ENCODE data around the gene DHDDS.
A peak's percentile ranks its signal among the peaks of the same experiment; 100 is the strongest.
"Not testable (repeated sequence)": the region's sequence is repeated elsewhere in the genome, so short reads cannot be mapped to it uniquely, and the experiment has no call there.

Gene DHDDS

GRCh38 chr1:26431979-26432695 lies at the start of gene DHDDS:
DHDDS (plus strand) TSS chr1:26432321; CDS start chr1:26432946, 625 bp downstream.
- peak; percentile 97 to 99 for DNase-seq

GRCh38 chr1:26384076-26384475 lies 48.0 kb upstream of the DHDDS start:
- DNase-seq = peak in 1 of 2 donors; percentile 38

GRCh38 chr1:26385063-26385462 lies 47.1 kb upstream of the DHDDS start:
- not testable (repeated sequence) for DNase-seq

- no peak for DNase-seq
Measured at GRCh38 chr1:26387447-26387846, 44.7 kb upstream of the DHDDS start.

- no peak for DNase-seq
Measured at GRCh38 chr1:26388791-26389445, 43.2 kb upstream of the DHDDS start.

- no peak for DNase-seq
Measured at GRCh38 chr1:26389604-26390247, 42.4 kb upstream of the DHDDS start.

- peak; percentile 39 to 73 for DNase-seq
Measured at GRCh38 chr1:26391450-26391849, 40.7 kb upstream of the DHDDS start.

- no peak for DNase-seq
Measured at GRCh38 chr1:26395754-26396153, 36.4 kb upstream of the DHDDS start.

GRCh38 chr1:26399034-26399433 lies 33.1 kb upstream of the DHDDS start:
- no peak for DNase-seq

GRCh38 chr1:26401891-26402290 lies 30.2 kb upstream of the DHDDS start:
- DNase-seq = no peak

GRCh38 chr1:26403656-26404055 lies 28.5 kb upstream of the DHDDS start:
- DNase-seq = no peak

- DNase-seq = no peak
Measured at GRCh38 chr1:26404641-26405040, 27.5 kb upstream of the DHDDS start.

GRCh38 chr1:26405281-26405915 lies 26.7 kb upstream of the DHDDS start:
- no peak for DNase-seq

GRCh38 chr1:26408604-26409003 lies 23.5 kb upstream of the DHDDS start:
- DNase-seq = peak; percentile 67 to 82

GRCh38 chr1:26409191-26409807 lies 22.8 kb upstream of the DHDDS start:
- no peak for DNase-seq

GRCh38 chr1:26410706-26411623 lies 21.2 kb upstream of the DHDDS start, which contains the start of gene LIN28A:
LIN28A (plus strand) TSS chr1:26410817; CDS start chr1:26410892, 75 bp downstream.
- no peak for DNase-seq

GRCh38 chr1:26411624-26412074 lies 20.5 kb upstream of the DHDDS start:
- no peak for DNase-seq

- no peak for DNase-seq
Measured at GRCh38 chr1:26412180-26412840, 19.8 kb upstream of the DHDDS start.

GRCh38 chr1:26413031-26413430 lies 19.1 kb upstream of the DHDDS start:
- DNase-seq = no peak

- DNase-seq = peak; percentile 80 to 87
Measured at GRCh38 chr1:26417111-26417759, 14.9 kb upstream of the DHDDS start.

Measured in CD4-positive, alpha-beta T cell treated with Interferon alpha-2 for 1 hour (primary cell).